ENCODE data around the gene STEAP3.

- TF ChIP-seq CTCF (IDR thresholded peaks at IDR 0.05; ENCODE audit: low read depth, low read length): no peak
- TF ChIP-seq EZH2phosphoT487 (IDR thresholded peaks at IDR 0.05; ENCODE audit: low read depth): no peak
These were observed 42.7 kb upstream of the STEAP3 start for GRCh38 chr2:119180892-119181291.
